ENCODE data around the gene CXCL16. TPM values are rescaled to one million over a fixed set of nuclear protein-coding genes. Genes with fewer than 3 reads are reported as not detected.

Gene CXCL16
- total RNA-seq, 6 experiments from 2014 or later = 13.3 to 69.6 (median 31.3) TPM

DNA sequence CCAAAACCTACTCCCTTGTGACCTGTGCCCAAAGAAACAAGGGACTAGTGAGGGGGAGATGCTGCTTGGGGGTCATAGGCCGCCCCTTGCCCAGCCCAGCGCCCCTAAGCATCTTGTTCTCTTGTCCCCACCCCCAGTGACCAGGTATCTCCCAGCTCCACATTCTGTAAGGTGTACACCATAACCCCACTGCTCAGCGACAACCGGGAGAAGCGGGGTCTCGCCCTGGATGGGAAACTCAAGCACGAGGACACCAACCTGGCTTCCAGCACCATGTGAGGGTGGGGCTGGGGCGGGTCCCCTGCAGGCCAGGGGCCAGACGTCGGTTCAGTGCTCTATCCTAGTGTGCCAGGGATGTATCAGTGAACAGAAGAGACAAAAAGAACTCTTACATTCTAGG is 20.6 kb downstream of the CXCL16 start:
- H3K4me1 ChIP-seq = peaks cover 0 to 25% (median 11%) of the 10 kb centered on the region in 4 donors
- DNase-seq (peak in 1 of 3 donors; percentile 37), ATAC-seq (no peak)
- H3K27ac ChIP-seq = no peak overlapping the region
- H3K36me3 ChIP-seq = peaks cover 0 to 13% (median 2%) of the 10 kb centered on the region in 4 donors
- 82% methylated on average over 7 of the region's 10 CpGs for WGBS (ENCODE audit: insufficient coverage, low coverage, low lambda C conversion rate, missing lambda C conversion rate)
- TF ChIP-seq, protein P1, sequence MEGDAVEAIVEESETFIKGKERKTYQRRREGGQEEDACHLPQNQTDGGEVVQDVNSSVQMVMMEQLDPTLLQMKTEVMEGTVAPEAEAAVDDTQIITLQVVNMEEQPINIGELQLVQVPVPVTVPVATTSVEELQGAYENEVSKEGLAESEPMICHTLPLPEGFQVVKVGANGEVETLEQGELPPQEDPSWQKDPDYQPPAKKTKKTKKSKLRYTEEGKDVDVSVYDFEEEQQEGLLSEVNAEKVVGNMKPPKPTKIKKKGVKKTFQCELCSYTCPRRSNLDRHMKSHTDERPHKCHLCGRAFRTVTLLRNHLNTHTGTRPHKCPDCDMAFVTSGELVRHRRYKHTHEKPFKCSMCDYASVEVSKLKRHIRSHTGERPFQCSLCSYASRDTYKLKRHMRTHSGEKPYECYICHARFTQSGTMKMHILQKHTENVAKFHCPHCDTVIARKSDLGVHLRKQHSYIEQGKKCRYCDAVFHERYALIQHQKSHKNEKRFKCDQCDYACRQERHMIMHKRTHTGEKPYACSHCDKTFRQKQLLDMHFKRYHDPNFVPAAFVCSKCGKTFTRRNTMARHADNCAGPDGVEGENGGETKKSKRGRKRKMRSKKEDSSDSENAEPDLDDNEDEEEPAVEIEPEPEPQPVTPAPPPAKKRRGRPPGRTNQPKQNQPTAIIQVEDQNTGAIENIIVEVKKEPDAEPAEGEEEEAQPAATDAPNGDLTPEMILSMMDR (IDR thresholded peaks at IDR 0.05) = no peak
- TF ChIP-seq POLR2A (IDR thresholded peaks at IDR 0.05) = no peak
- no peaks in the 10 kb centered on the region for H3K27me3 ChIP-seq
- no peaks in the 10 kb centered on the region for H3K9me3 ChIP-seq
- H3K4me3 ChIP-seq = no peak overlapping the region
- intact Hi-C loops (cut with DNase I) = no loop called here

DNA sequence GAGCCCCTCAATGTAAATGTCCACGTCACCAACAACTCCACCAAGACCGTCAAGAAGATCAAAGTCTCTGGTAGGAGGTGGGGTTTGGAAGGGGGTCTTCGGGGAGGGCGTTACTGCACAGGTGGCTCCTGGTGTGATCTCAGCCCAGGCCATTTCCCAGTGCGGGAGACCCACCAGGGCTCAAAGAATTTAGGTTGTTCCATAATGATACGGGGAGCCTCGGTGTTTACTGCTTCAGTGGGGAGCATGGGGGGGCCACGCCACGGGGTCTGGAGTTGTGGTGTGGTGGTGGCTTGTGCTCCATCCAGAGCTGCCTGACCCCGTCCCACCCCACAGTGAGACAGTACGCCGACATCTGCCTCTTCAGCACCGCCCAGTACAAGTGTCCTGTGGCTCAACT is 21.5 kb downstream of the CXCL16 start:
- Histone ChIP-seq H3K9me3 (no peaks in the 10 kb centered on the region), H3K27ac (no peak overlapping the region), H3K4me1 (peaks cover 0 to 30% (median 13%) of the 10 kb centered on the region in 4 donors), H3K27me3 (no peaks in the 10 kb centered on the region), H3K36me3 (peaks cover 0 to 13% (median 2%) of the 10 kb centered on the region in 4 donors), H3K4me3 (no peak overlapping the region)
- ATAC-seq (no peak), DNase-seq (peak in 1 of 3 donors; percentile 38)
- 92% methylated on average over 5 of the region's 13 CpGs for WGBS (ENCODE audit: insufficient coverage, low coverage, low lambda C conversion rate, missing lambda C conversion rate)
- intact Hi-C loops (cut with DNase I) = no loop called here
- no peak for TF ChIP-seq POLR2A (IDR thresholded peaks at IDR 0.05)
- TF ChIP-seq, protein P1 (IDR thresholded peaks at IDR 0.05) = no peak

- ATAC-seq (no peak), DNase-seq (peak in 1 of 3 donors; percentile 61)
- Histone ChIP-seq H3K4me1 (peaks cover 0 to 35% (median 15%) of the 10 kb centered on the region in 4 donors), H3K4me3 (no peak overlapping the region), H3K36me3 (peaks cover 0 to 13% (median 2%) of the 10 kb centered on the region in 4 donors), H3K27me3 (no peaks in the 10 kb centered on the region), H3K9me3 (no peaks in the 10 kb centered on the region), H3K27ac (no peak overlapping the region)
- intact Hi-C loops (cut with DNase I) = no loop called here
- no peak for TF ChIP-seq POLR2A (IDR thresholded peaks at IDR 0.05)
- TF ChIP-seq, protein P1 (IDR thresholded peaks at IDR 0.05) = no peak
- WGBS (ENCODE audit: insufficient coverage, low coverage, low lambda C conversion rate, missing lambda C conversion rate) = no CpG with 5 or more reads among the region's 17 CpGs
These were observed 21.9 kb downstream of the CXCL16 start for GRCh38 chr17:4717791-4718190.

DNA sequence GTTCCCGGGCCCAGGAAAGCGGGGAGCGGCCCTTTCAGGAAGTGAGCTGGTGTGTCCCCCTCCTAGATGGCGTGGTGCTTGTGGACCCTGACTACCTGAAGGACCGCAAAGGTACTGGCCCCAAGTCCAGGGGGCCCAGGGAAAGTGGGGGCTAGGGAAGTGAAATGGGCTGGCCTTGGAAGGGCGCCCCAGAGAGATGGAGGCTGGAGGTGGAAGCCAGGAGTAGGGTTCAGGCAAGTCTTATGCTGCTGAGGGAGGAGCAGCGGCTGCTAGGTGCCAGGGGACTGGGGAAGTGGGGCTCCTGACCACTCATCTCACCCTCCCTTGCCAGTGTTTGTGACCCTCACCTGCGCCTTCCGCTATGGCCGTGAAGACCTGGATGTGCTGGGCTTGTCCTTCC is 23.6 kb downstream of the CXCL16 start:
- intact Hi-C loops (cut with DNase I) = no loop called here
- TF ChIP-seq POLR2A (IDR thresholded peaks at IDR 0.05) = no peak
- TF ChIP-seq, protein P1 (IDR thresholded peaks at IDR 0.05) = no peak
- Histone ChIP-seq H3K4me1 (peaks cover 0 to 41% (median 21%) of the 10 kb centered on the region in 4 donors), H3K4me3 (no peak overlapping the region), H3K27ac (no peak overlapping the region), H3K9me3 (no peaks in the 10 kb centered on the region), H3K36me3 (peaks cover 0 to 13% (median 2%) of the 10 kb centered on the region in 4 donors), H3K27me3 (no peaks in the 10 kb centered on the region)
- DNase-seq (peak in 1 of 3 donors; percentile 42), ATAC-seq (no peak)
- WGBS (ENCODE audit: insufficient coverage, low coverage, low lambda C conversion rate, missing lambda C conversion rate) = 100% methylated on average over 2 of the region's 10 CpGs

Measured in right lobe of liver (tissue), 6 donors.